Caco-2 (cell line): Measurements from ENCODE around the gene UTF1. TPM values are rescaled to one million over a fixed set of nuclear protein-coding genes. Genes with fewer than 3 reads are reported as not detected.

ENCODE experiments used
- BruUV-seq: library from RNA; stranded (reverse); fragments of 400-500 nt; replicated peaks from 2 replicates; lab custom pipeline; 2021; lab: Mats Ljungman, UMichigan
- CTCF ChIA-PET: fragments of 300-600 bp; sonication (Branson Sonifier 250); formaldehyde crosslinking; loops from one replicate; lab custom pipeline; 2022; ENCODE audit warnings: antibody characterized with exemption; lab: Charles Lee
- POLR2A ChIA-PET: fragments of 300-600 bp; sonication (Branson Sonifier 250); formaldehyde crosslinking; loops from one replicate; lab custom pipeline; 2022; ENCODE audit warnings: antibody characterized with exemption; lab: Charles Lee
- DNase-seq, 2 experiments: peaks; one replicate each; pipeline versions ENCODE4 v3.0.0 to v3.0.0-alpha.2; 2020 to 2022
- H3K27me3 ChIP-seq: replicated peaks from 2 replicates; pipeline ENCODE4 v1.6.0; 2011; ENCODE audit warnings: low read length; ENCODE audit not compliant: control insufficient read depth, insufficient read depth
- H3K36me3 ChIP-seq: 2 replicates; pipeline ENCODE4 v1.5.1; 2011; ENCODE audit warnings: low read length; ENCODE audit not compliant: control insufficient read depth, insufficient read depth
- H3K4me1 ChIP-seq: fragments of 250-450 bp; sonication (Bioruptor Pico); 2 replicates; pipeline ENCODE4 v1.5.1; 2020; ENCODE audit warnings: mild to moderate bottlenecking
- H3K4me3 ChIP-seq: 2 replicates; pipeline ENCODE4 v1.5.1; 2011; ENCODE audit warnings: low read depth, mild to moderate bottlenecking, control low read depth, low read length
- H3K9me3 ChIP-seq: fragments of 250-450 bp; sonication (Bioruptor Pico); 2 replicates; pipeline ENCODE4 v1.5.1; 2020; ENCODE audit warnings: mild to moderate bottlenecking, moderate library complexity
- H3K27ac Mint-ChIP-seq: one replicate; pipeline ENCODE4 v1.8.0; 2022; ENCODE audit warnings: mixed read lengths; ENCODE audit not compliant: unreplicated experiment
- H3K27me3 Mint-ChIP-seq: one replicate; pipeline ENCODE4 v1.8.0; 2022; ENCODE audit warnings: mixed read lengths; ENCODE audit not compliant: insufficient read depth, unreplicated experiment
- H3K36me3 Mint-ChIP-seq: one replicate; pipeline ENCODE4 v1.8.0; 2022; ENCODE audit warnings: mild to moderate bottlenecking, mixed read lengths; ENCODE audit not compliant: insufficient read depth, unreplicated experiment
- H3K4me1 Mint-ChIP-seq: one replicate; pipeline ENCODE4 v1.8.0; 2022; ENCODE audit warnings: low read depth, mixed read lengths; ENCODE audit not compliant: unreplicated experiment
- H3K4me3 Mint-ChIP-seq: one replicate; pipeline ENCODE4 v1.8.0; 2022; ENCODE audit warnings: mild to moderate bottlenecking, moderate library complexity, mixed read lengths; ENCODE audit not compliant: unreplicated experiment
- H3K9me3 Mint-ChIP-seq: one replicate; pipeline ENCODE4 v1.8.0; 2022; ENCODE audit warnings: mixed read lengths; ENCODE audit not compliant: unreplicated experiment
- intact Hi-C: fragments of 100-400 bp; cut with micrococcal nuclease; formaldehyde crosslinking; loops from one replicate; pipeline ENCODE4 v1.10.0; 2022; ENCODE audit not compliant: unreplicated experiment
- total RNA-seq: library from RNA; stranded (reverse); gene quantifications from 2 replicates; pipeline ENCODE4 v1.2.3, GENCODE V29; 2022
- TF ChIP-seq, protein P1 (sequence below), 2 experiments: fragments of 200-600 bp in 1 of 2; IDR thresholded peaks; 1 replicate in 1 of 2; 2 replicates in 1 of 2; pipeline versions ENCODE4 v1.5.1 to v1.8.0; 2011 to 2022; ENCODE audit warnings: antibody characterized with exemption in 1 of 2, control low read depth in 1 of 2, inconsistent platforms in 1 of 2, low read depth in 1 of 2, low read length in 1 of 2, mild to moderate bottlenecking in 1 of 2, moderate library complexity in 1 of 2; ENCODE audit not compliant: insufficient read depth in 1 of 2, severe bottlenecking in 1 of 2, unreplicated experiment in 1 of 2

Gene UTF1
- total RNA-seq, 1 experiment from 2014 or later = not detected

- POLR2A ChIA-PET = no interaction called here
- intact Hi-C loops = no loop called here
- Mint-ChIP-seq H3K4me1 (peaks cover 9% of the 10 kb centered on the region), H3K36me3 (peaks cover under 1% of the 10 kb centered on the region), H3K27me3 (no peaks in the 10 kb centered on the region), H3K27ac (no peak overlapping the region), H3K4me3 (no peak overlapping the region), H3K9me3 (no peaks in the 10 kb centered on the region)
- DNase-seq = no peak
- Histone ChIP-seq H3K9me3 (no peaks in the 10 kb centered on the region), H3K4me3 (no peak overlapping the region), H3K4me1 (peaks cover 44% of the 10 kb centered on the region), H3K36me3 (no peaks in the 10 kb centered on the region), H3K27me3 (no peaks in the 10 kb centered on the region)
- CTCF ChIA-PET = no interaction called here
- no TSS peak for BruUV-seq
- TF ChIP-seq, protein P1, sequence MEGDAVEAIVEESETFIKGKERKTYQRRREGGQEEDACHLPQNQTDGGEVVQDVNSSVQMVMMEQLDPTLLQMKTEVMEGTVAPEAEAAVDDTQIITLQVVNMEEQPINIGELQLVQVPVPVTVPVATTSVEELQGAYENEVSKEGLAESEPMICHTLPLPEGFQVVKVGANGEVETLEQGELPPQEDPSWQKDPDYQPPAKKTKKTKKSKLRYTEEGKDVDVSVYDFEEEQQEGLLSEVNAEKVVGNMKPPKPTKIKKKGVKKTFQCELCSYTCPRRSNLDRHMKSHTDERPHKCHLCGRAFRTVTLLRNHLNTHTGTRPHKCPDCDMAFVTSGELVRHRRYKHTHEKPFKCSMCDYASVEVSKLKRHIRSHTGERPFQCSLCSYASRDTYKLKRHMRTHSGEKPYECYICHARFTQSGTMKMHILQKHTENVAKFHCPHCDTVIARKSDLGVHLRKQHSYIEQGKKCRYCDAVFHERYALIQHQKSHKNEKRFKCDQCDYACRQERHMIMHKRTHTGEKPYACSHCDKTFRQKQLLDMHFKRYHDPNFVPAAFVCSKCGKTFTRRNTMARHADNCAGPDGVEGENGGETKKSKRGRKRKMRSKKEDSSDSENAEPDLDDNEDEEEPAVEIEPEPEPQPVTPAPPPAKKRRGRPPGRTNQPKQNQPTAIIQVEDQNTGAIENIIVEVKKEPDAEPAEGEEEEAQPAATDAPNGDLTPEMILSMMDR (IDR thresholded peaks at IDR 0.05; ENCODE audit: insufficient read depth in 1 of 2, low read depth in 1 of 2, low read length in 1 of 2, severe bottlenecking in 1 of 2, unreplicated experiment in 1 of 2) = no peak
Observed at GRCh38 chr10:133243593-133243992, 13.6 kb downstream of the UTF1 start.

DNA sequence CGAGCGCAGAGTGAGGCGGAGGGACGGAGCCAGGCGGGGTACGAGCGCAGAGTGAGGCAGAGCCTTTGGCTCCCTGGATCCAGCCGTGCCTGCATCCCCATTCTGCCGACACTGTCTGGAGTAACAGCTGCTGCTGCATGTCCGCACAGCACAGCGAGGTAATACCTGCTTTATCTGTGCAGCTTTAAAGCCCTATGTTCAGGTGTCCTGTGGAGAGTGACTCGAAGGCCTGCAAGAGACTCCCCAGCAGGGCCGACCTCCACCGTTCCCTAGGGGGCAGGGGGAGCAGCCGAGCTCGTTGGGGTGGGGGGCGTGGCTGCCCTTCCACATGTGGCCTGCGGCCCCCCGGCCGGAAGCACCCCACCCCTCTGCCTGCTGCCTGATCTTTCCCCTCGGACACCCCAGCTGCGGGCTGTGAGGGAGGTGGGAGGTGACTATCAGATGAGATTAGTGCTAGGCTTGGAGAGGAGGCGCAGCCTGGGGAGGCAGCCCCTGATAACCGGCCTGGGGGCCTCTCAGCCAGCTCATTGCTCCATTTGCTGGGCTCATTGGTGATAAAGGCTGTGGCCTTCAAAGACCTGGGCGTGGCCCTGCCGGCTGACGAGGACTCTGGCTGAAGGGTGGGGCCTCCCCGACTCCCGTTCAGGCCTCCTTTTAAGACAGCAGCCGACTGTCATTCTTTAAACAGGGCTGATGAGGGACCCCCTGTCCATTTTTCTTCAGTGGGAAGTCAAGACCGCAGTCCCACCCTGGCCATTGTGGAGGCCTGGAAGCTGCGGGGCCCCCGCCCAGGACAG, 15.6 kb downstream of the UTF1 start:
- no peaks in the 10 kb centered on the region for H3K27me3 Mint-ChIP-seq

GRCh38 chr10:133246236-133246626, 16.2 kb downstream of the UTF1 start:
- H3K9me3 ChIP-seq = no peaks in the 10 kb centered on the region
- H3K36me3 ChIP-seq = no peaks in the 10 kb centered on the region
- TF ChIP-seq, protein P1 (IDR thresholded peaks at IDR 0.05; ENCODE audit: insufficient read depth in 1 of 2, low read depth in 1 of 2, low read length in 1 of 2, severe bottlenecking in 1 of 2, unreplicated experiment in 1 of 2) = no peak
- intact Hi-C loops = loop anchor here (5.0 kb wide), 1 partner anchor 61 kb away; the partner anchor contains the start of genes TUBGCP2 and ZNF511
- ChIA-PET CTCF (interaction anchor here (1.0 to 3.0 kb wide), 5 partner anchors 11 to 103 kb away, joined by 3 to 37 read pairs (median 7); partner anchors contain the start of gene UTF1), POLR2A (interaction anchor here (0.7 to 1.3 kb wide), 3 partner anchors 11 to 17 kb away, joined by 3 to 7 read pairs (median 4); no protein-coding TSS in a partner anchor)
- H3K4me3 ChIP-seq = no peak overlapping the region
- Mint-ChIP-seq H3K27me3 (no peaks in the 10 kb centered on the region), H3K9me3 (no peaks in the 10 kb centered on the region), H3K36me3 (no peaks in the 10 kb centered on the region), H3K4me3 (no peak overlapping the region), H3K27ac (peak overlapping the region; percentile 15), H3K4me1 (peaks cover 7% of the 10 kb centered on the region)
- H3K4me1 ChIP-seq = peaks cover 37% of the 10 kb centered on the region
- no peak for DNase-seq
- H3K27me3 ChIP-seq = no peaks in the 10 kb centered on the region
- no TSS peak for BruUV-seq

More for the DNA sequence above, 15.6 kb downstream of the UTF1 start:
- BruUV-seq = no TSS peak
- POLR2A ChIA-PET = interaction anchor here (0.6 to 1.3 kb wide), 3 partner anchors 12 to 316 kb away, joined by 3 to 4 read pairs (median 3); no protein-coding TSS in a partner anchor
- Histone ChIP-seq H3K4me1 (peaks cover 43% of the 10 kb centered on the region), H3K36me3 (no peaks in the 10 kb centered on the region), H3K4me3 (no peak overlapping the region), H3K27me3 (no peaks in the 10 kb centered on the region), H3K9me3 (no peaks in the 10 kb centered on the region)
- Mint-ChIP-seq H3K4me3 (no peak overlapping the region), H3K36me3 (no peaks in the 10 kb centered on the region), H3K9me3 (no peaks in the 10 kb centered on the region), H3K4me1 (peaks cover 13% of the 10 kb centered on the region), H3K27ac (peak overlapping the region; percentile 15)
- CTCF ChIA-PET = interaction anchor here (0.6 to 3.0 kb wide), 8 partner anchors 11 to 136 kb away, joined by 3 to 37 read pairs (median 4); partner anchors contain the start of gene UTF1
- intact Hi-C loops = loop anchor here (5.0 kb wide), 1 partner anchor 62 kb away; the partner anchor contains the start of genes TUBGCP2 and ZNF511
- peak; percentile 91 to 94 for DNase-seq
- TF ChIP-seq, protein P1 (IDR thresholded peaks at IDR 0.05; ENCODE audit: insufficient read depth in 1 of 2, low read depth in 1 of 2, low read length in 1 of 2, severe bottlenecking in 1 of 2, unreplicated experiment in 1 of 2) = no peak
